Measurements from ENCODE around the gene NDUFAF2.
"Not testable (repeated sequence)": the region's sequence is repeated elsewhere in the genome, so short reads cannot be mapped to it uniquely, and the experiment has no call there.

NDUFAF2 gene

DNA sequence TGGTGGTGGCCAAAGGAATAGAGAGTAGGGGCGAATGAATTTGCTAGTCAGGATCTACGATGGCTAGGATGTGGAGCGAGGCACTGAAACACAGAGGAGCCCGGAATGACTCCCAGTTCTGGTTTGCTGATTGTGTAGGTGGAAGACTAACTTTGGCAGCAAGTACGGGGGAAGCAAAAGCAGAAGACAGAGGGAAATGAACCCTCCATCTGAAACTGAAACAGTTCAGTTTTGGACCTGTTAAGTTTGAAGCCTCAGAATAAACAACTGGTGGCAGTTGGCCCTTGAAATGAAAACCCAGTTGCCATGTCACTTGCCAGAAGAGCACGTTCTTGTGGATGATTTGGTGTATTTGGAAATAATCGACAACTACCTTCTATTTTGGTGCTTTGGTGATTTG lies 232.7 kb downstream of the NDUFAF2 start:
- DNase-seq (ENCODE audit: low spot score) = no peak

DNA sequence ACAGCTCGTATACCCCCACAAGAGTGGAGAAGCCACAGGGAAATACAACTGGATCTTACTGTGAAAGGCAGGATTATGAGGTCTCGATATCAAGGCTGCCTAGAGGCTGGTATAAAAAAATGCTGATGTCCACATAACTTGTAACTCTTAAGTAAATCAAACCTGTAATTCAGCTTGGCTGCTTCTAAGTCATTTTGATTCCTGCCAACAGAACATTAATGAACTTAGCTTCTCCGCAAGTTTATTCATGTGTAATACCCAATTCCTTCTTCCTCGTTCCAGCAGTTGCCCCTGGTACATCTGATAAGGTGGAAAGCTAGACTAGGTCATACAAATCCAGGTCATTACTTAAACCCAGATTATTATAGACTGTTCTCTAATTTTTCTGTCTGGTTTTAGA lies 233.7 kb downstream of the NDUFAF2 start:
- DNase-seq (ENCODE audit: low spot score) = no peak

DNA sequence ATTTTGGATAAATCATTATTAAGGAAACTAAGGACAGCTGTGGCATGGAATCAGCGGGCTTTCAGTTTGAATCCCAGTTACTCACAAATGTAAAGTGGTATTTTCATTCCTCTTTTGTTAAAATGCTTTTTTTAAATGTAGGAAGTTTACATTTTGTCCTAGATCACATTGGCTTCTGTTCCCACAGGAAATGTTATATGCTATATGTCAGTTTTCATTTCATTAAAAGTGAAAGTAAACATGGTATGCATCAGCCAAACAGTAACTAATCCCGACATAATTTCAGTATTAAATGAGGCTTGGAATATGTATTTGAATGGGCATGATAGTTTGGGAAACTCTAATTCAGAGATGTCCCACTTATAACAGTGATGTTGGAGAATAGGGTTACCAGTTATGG lies 235.9 kb downstream of the NDUFAF2 start:
- no peak for DNase-seq (ENCODE audit: low spot score)

DNA sequence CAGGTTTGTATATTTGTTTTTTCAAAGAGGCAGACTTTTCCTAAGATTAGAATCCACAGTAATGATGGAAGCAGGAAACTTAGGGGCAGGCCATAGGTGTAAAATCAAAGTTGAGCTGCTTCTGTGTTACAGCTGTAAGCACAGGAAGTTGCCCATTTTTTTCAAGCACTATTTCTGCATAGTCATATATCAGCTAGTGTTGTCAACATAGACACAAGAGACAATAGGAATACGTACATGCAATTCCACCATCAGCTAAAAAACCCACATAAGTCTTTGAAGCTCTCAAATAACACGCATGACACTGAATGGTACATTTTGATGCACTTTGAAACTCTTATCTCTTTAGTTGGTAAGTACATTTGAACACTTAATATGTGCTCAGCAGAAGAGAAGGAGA lies 237.4 kb downstream of the NDUFAF2 start:
- DNase-seq (ENCODE audit: low spot score) = no peak

DNA sequence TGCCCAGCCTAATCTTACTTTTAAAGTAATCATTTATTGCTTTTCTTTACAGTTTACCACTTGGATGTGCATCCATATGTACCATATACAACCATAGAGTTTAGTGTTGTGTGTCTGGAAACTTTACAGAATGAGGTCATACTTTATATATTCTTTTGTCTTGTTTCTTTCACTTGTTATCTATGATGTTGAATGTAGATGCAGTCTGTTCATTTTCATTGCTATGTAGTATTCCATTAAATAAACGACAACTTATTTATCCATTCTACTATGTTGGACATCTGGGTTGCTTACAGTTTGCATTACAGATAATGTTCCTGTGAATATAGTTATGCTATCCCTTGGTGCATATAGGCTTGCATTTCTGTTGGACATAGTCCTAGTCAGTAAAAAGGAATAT lies 238.5 kb downstream of the NDUFAF2 start:
- DNase-seq (ENCODE audit: low spot score) = no peak

DNA sequence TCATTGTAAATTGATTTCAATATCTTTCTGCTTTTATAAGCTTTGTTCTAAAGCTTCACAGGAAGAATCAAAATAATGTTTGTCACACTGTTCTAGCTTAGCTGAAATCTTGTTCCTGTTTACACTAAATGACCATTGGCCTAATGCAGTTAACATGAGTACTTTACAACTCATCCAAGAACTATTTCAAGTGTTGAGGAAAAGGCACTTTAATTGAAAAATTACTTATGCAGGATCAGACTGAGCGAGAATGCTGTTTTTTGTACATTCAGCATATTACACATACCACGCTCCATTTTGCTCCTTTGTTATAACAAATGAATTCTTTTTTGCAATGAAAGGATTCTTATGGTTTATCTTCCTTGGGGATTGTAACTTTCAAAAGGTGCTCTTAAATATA lies 239.7 kb downstream of the NDUFAF2 start:
- DNase-seq (ENCODE audit: low spot score) = no peak

DNA sequence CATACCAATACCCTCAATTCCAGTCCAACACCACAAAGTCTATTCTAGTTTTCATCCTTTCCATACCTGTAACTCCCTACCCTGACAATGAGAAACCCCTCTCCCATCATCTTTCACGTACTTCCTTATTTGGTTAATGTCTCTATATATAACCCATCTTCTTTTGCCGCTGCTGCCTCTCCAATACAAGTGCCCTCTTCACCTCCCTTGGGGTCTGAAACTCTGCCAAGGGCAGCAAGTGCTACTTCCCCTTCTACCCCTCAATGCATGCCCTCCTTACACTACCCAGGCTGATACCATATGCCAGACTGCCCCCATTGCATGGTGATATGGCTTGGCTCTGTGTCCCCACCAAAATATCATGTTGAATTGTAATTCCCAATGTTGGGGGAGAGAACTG lies 241.6 kb downstream of the NDUFAF2 start:
- no peak for DNase-seq (ENCODE audit: low spot score)

DNA sequence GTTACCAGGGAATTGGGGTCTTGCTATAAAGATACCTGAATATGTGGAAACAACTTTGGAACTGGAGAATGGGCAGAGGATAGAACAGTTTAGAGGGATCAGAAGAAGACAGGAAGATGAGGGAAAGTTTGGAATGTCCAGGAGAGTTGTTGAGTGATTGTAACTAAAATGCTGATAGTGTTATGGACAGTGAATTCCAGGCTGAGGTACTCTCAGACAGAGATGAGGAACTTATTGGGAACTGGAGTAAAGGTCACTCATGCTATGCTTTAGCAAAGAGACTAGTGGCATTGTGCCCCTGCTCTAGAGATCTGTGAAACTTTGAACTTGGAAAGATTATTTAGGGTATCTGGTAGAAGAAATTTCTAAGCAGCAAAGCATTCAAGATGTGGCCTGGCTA lies 242.3 kb downstream of the NDUFAF2 start:
- not testable (repeated sequence) for DNase-seq (ENCODE audit: low spot score)

DNA sequence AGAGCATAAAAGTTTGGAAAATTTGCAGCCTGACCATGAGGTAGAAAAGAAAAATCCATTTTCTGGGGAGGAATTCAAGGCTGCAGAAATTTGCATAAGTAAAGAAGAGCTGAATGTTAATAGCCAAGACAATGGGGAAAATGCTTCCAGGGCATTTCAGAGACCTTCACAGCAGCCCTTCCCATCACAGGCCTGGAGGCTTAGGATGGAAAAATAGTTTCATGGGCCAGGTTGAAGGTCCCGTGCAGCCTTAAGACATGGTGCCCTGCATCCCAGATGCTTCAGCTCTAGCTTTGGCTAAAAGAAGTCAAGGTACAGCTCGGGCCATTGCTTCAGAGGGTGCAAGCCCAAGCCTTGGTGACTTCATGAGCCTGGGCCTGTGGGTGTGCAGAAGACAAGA lies 242.8 kb downstream of the NDUFAF2 start:
- DNase-seq (ENCODE audit: low spot score) = not testable (repeated sequence)

DNA sequence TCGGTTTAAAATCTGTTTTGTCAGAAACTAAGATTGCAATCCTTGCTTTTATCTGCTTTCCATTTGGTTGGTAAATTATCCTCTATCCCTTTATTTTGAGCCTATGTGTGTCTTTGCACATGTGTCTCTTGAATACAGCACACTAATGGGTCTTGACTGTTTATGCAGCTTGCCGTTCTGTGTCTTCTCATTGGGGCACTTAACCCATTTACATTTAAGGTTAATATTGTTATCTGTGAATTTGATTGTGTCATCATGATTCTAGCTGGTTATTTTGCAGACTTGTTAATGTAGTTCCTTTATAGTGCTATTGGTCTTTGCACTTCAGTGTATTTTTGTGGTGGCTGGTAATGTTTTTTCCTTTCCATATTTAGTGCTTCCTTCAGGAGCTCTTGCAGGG lies 253.6 kb downstream of the NDUFAF2 start:
- DNase-seq (ENCODE audit: low spot score) = no peak

DNA sequence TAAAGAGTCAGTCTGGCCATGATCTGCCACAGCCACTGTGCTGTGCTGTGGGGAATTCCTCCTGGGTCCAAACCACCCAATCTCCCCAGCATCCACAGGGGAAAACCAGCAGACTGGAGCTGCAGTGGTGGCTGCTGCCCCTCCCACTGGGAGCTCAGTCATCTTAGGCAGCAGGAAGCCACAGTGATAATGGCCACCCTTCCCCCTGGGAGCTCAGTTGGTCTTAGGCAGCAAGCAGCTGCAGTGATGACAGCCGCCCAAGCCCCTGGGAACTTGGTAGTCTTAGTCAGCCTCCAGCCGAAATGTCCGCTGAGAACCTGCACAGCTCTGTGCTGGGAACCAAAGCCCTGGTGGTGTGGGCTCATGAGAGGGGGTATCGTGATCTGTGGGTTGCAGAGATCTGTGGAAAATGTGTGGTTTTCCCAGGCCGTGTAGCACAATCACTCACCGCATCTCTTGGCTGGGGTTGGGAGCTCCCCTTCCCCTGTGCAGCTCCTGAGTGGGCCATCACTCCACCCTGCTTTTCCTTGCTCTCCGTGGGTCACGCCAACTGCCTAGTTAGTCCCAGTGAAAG lies 255.7 kb downstream of the NDUFAF2 start:
- no peak for DNase-seq (ENCODE audit: low spot score)

DNA sequence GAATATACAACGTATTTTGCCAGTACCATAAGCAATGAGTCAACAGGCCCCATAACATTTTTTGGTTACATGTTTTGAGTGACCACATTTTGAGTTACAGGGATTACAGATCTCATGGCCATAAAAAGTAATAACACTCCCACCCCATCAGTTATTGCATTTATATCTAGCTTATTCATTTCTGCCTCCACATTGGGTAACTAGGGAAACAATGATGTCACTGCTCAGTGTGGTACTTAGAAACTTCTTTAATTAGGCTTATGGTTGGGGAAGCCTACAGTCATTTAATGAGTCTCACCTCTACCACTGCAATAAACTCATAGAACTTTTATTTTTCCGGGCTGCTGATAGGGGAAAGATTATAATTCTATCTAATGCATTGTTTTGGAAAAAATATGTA lies 257.2 kb downstream of the NDUFAF2 start:
- DNase-seq (ENCODE audit: low spot score) = no peak
